Endothelial cell of umbilical vein (primary cell): Measurements from ENCODE around the gene LGR4. TPM values are rescaled to one million over a fixed set of nuclear protein-coding genes. Genes with fewer than 3 reads are reported as not detected.

ENCODE experiments used
- BruUV-seq: library from RNA; stranded (reverse); fragments of 400-500 nt; replicated peaks from 2 replicates; lab custom pipeline; 2021; lab: Mats Ljungman, UMichigan
- CTCF ChIA-PET: fragments of 300-600, 350-600 bp; sonication (Branson Sonifier 250); formaldehyde crosslinking; loops from one replicate; lab custom pipeline; 2021; ENCODE audit warnings: antibody characterized with exemption, inconsistent platforms; lab: Charles Lee
- POLR2A ChIA-PET: fragments of 300-600, 350-600 bp; sonication (Branson Sonifier 250); formaldehyde crosslinking; loops from one replicate; lab custom pipeline; 2021; ENCODE audit warnings: antibody characterized with exemption, inconsistent platforms; lab: Charles Lee
- DNase-seq: peaks from one replicate; pipeline ENCODE4 v3.0.0-alpha.2; 2011; ENCODE audit warnings: low read depth, low spot score
- FAIRE-seq: peaks from 2 replicates; lab custom pipeline; 2011; peaks lifted over from hg19 to GRCh38; lab: Jason Lieb, UNC
- H2AFZ ChIP-seq: 2 replicates; pipeline ENCODE4 v1.6.0; 2012; ENCODE audit warnings: low read depth, low read length, control low read depth, inconsistent platforms
- H3K27ac ChIP-seq: 2 replicates; pipeline ENCODE4 v1.5.1; 2011; ENCODE audit warnings: low read depth, mild to moderate bottlenecking, control low read depth, low read length, moderate library complexity; ENCODE audit not compliant: insufficient read depth
- H3K27me3 ChIP-seq, 2 experiments: 2 replicates each; pipeline versions ENCODE4 v1.6.0 to v1.6.1; 2011; ENCODE audit warnings: low read length in 2 of 2, mixed read lengths in 1 of 2; ENCODE audit not compliant: control insufficient read depth in 2 of 2, insufficient read depth in 2 of 2
- H3K36me3 ChIP-seq, 2 experiments: 2 replicates in 1 of 2; 3 replicates in 1 of 2; pipeline ENCODE4 v1.5.1; 2011; ENCODE audit warnings: low read length in 2 of 2, mild to moderate bottlenecking in 1 of 2, moderate library complexity in 1 of 2; ENCODE audit not compliant: control insufficient read depth in 2 of 2, insufficient read depth in 2 of 2; ENCODE audit errors: extremely low read depth in 1 of 2
- H3K4me1 ChIP-seq: 3 replicates; pipeline ENCODE4 v1.5.1; 2011; ENCODE audit warnings: mild to moderate bottlenecking, low read length; ENCODE audit not compliant: control insufficient read depth, insufficient read depth; ENCODE audit errors: extremely low read depth
- H3K4me2 ChIP-seq: 2 replicates; pipeline ENCODE4 v1.6.1; 2011; ENCODE audit warnings: low read length, control low read depth, mixed read lengths; ENCODE audit not compliant: insufficient read depth
- H3K4me3 ChIP-seq, 3 experiments: fragments of 200-600 bp in 1 of 3; sonication (generic), shearing (Covaris generic) in 1 of 3; replicated peaks in 1 of 3; 2 replicates each; pipeline ENCODE4 v1.5.1; 2011 to 2016; ENCODE audit warnings: control low read depth in 3 of 3, low read length in 3 of 3, mild to moderate bottlenecking in 2 of 3, inconsistent platforms in 1 of 3, low read depth in 1 of 3, moderate library complexity in 1 of 3; ENCODE audit not compliant: insufficient read depth in 1 of 3
- H3K79me2 ChIP-seq: 2 replicates; pipeline ENCODE4 v1.6.0; 2012; ENCODE audit warnings: low read length, inconsistent platforms; ENCODE audit not compliant: control insufficient read depth, insufficient read depth
- H3K9ac ChIP-seq: replicated peaks from 2 replicates; pipeline ENCODE3; 2011; ENCODE audit warnings: low read length, control low read depth; ENCODE audit not compliant: insufficient read depth; ENCODE audit errors: extremely low read depth
- H3K9me1 ChIP-seq: replicated peaks from 3 replicates; pipeline ENCODE4 v1.6.0; 2011; ENCODE audit warnings: mild to moderate bottlenecking, low read length; ENCODE audit not compliant: control insufficient read depth, insufficient read depth; ENCODE audit errors: extremely low read depth
- H3K9me3 ChIP-seq: replicated peaks from 2 replicates; pipeline ENCODE4 v1.5.1; 2012; ENCODE audit warnings: low read length, inconsistent platforms; ENCODE audit not compliant: control insufficient read depth, insufficient read depth
- H4K20me1 ChIP-seq: replicated peaks from 2 replicates; pipeline ENCODE3; 2011; ENCODE audit warnings: mild to moderate bottlenecking, low read length; ENCODE audit not compliant: control insufficient read depth, insufficient read depth; ENCODE audit errors: extremely low read depth
- CTCF ChIP-seq, 2 donors: IDR thresholded peaks; 1 replicate in 1 of 2; 2 replicates in 1 of 2; pipeline ENCODE4 v1.5.1; 2011; ENCODE audit warnings: low read length in 2 of 2, mild to moderate bottlenecking in 2 of 2, moderate library complexity in 2 of 2, control low read depth in 1 of 2, inconsistent platforms in 1 of 2, low read depth in 1 of 2; ENCODE audit not compliant: insufficient read depth in 1 of 2; ENCODE audit errors: extremely low read depth in 1 of 2
- EZH2 ChIP-seq: IDR thresholded peaks from 2 replicates; pipeline ENCODE4 v1.6.1; 2012; ENCODE audit warnings: borderline replicate concordance, low read depth, mild to moderate bottlenecking, moderate library complexity, low read length, inconsistent platforms; ENCODE audit not compliant: severe bottlenecking
- FOS ChIP-seq: IDR thresholded peaks from 2 replicates; pipeline ENCODE4 v1.6.1; 2011; ENCODE audit warnings: mild to moderate bottlenecking, low read length, moderate library complexity, borderline replicate concordance; ENCODE audit not compliant: insufficient read depth
- GATA2 ChIP-seq: IDR thresholded peaks from 2 replicates; pipeline ENCODE4 v1.7.0; 2011; ENCODE audit warnings: low read depth, mild to moderate bottlenecking, moderate library complexity, mixed read lengths, low read length; ENCODE audit not compliant: insufficient read length, insufficient read depth
- MAX ChIP-seq: IDR thresholded peaks from 2 replicates; pipeline ENCODE4 v1.6.1; 2011; ENCODE audit not compliant: insufficient read depth, insufficient read length
- MYC ChIP-seq: IDR thresholded peaks from one replicate; pipeline ENCODE4 v1.6.1; 2011; ENCODE audit warnings: mild to moderate bottlenecking, low read depth, low read length
- POLR2A ChIP-seq: IDR thresholded peaks from 2 replicates; pipeline ENCODE4 v1.6.1; 2012; ENCODE audit warnings: low read depth, mild to moderate bottlenecking, control low read depth, low read length
- POLR2AphosphoS5 ChIP-seq: IDR thresholded peaks from 2 replicates; pipeline ENCODE4 v1.6.1; 2012; ENCODE audit warnings: low read depth, mild to moderate bottlenecking, control low read depth, low read length, moderate library complexity; ENCODE audit not compliant: insufficient read depth
- dilution Hi-C: fragments of 300-500 bp; cut with MboI; formaldehyde crosslinking; loops from one replicate; pipeline ENCODE4 v1.15.0; 2019; ENCODE audit warnings: low sequenced_read_pairs; ENCODE audit not compliant: extremely low pct_ligation_motif_present
- intact Hi-C: fragments of 100-400 bp; cut with micrococcal nuclease; formaldehyde crosslinking; loops from one replicate; pipeline ENCODE4 v1.10.0; 2022
- polyA plus RNA-seq, 4 experiments: library from polyadenylated mRNA; depleted of rRNA in 3 of 4; stranded (reverse) in 3 of 4; unstranded in 1 of 4; fragments of >200 nt; gene quantifications; 2 replicates each; pipeline versions ENCODE4 v1.2.1 to v1.2.3, GENCODE V29; 2011 to 2012; ENCODE audit warnings: missing spikeins in 1 of 4
- total RNA-seq: library from RNA; stranded (reverse); gene quantifications from 2 replicates; pipeline ENCODE4 v1.2.3, GENCODE V29; 2021

LGR4 gene
- total and polyA plus RNA-seq, 2 donors (not counting 3 experiments of a cell fraction or from before 2014, with no cell fraction given): 1.3 to 3.1 TPM

- no peaks in the 10 kb centered on the region for H3K9me1 ChIP-seq
- CTCF ChIA-PET: interaction anchor here (1.3 to 2.4 kb wide), 2 partner anchors 11 to 90 kb away, joined by 5 to 10 read pairs; no protein-coding TSS in a partner anchor
- no peaks in the 10 kb centered on the region for H3K79me2 ChIP-seq
- no peaks in the 10 kb centered on the region for H3K27me3 ChIP-seq
- peaks cover 6% of the 10 kb centered on the region for H3K4me1 ChIP-seq
- no peak for DNase-seq
- no peak overlapping the region for H2AFZ ChIP-seq
- intact Hi-C loops: no loop called here
- H4K20me1 ChIP-seq: no peaks in the 10 kb centered on the region
- H3K9me3 ChIP-seq: no peaks in the 10 kb centered on the region
- BruUV-seq: no TSS peak
- H3K27ac ChIP-seq: no peak overlapping the region
- TF ChIP-seq CTCF (IDR thresholded peaks at IDR 0.05; ENCODE audit: extremely low read depth in 1 of 2, insufficient read depth in 1 of 2, low read depth in 1 of 2, low read length in 2 of 2) (no peak), FOS (no peak), GATA2 (no peak), MYC (no peak), POLR2AphosphoS5 (no peak), POLR2A (no peak), MAX (no peak), EZH2 (no peak)
- no peak overlapping the region for H3K4me2 ChIP-seq
- POLR2A ChIA-PET: no interaction called here
- no peak overlapping the region for H3K9ac ChIP-seq
- no peak for FAIRE-seq
- H3K4me3 ChIP-seq: no peak overlapping the region
- no peaks in the 10 kb centered on the region for H3K36me3 ChIP-seq
- dilution Hi-C loops: no loop called here
Measured at GRCh38 chr11:27395556-27396258, 76.9 kb downstream of the LGR4 start.
